Mucosa of rectum (tissue), 2 donors: Measurements from ENCODE around the gene COL6A1.

Experiments used
- H3K27ac ChIP-seq, 2 donors: one replicate each; pipeline ENCODE4 v1.7.0; 2013; ENCODE audit warnings: inconsistent platforms in 2 of 2, low read depth in 2 of 2, low read length in 2 of 2
- H3K27me3 ChIP-seq, 2 donors: one replicate each; pipeline ENCODE4 v1.7.0; 2013; ENCODE audit warnings: low read length in 2 of 2; ENCODE audit not compliant: control insufficient read depth in 2 of 2, insufficient read depth in 2 of 2
- H3K36me3 ChIP-seq, 2 donors: one replicate each; pipeline ENCODE4 v1.7.0; 2013; ENCODE audit warnings: low read length in 2 of 2; ENCODE audit not compliant: control insufficient read depth in 2 of 2, insufficient read depth in 2 of 2
- H3K4me1 ChIP-seq, 2 donors: one replicate each; pipeline ENCODE4 v1.7.0; 2013; ENCODE audit warnings: low read length in 2 of 2, mild to moderate bottlenecking in 1 of 2; ENCODE audit not compliant: control insufficient read depth in 2 of 2, insufficient read depth in 2 of 2
- H3K4me3 ChIP-seq, 2 donors: one replicate each; pipeline ENCODE4 v1.7.0; 2013; ENCODE audit warnings: low read length in 2 of 2
- H3K9ac ChIP-seq, 2 donors: one replicate each; pipeline ENCODE4 v1.7.0; 2013; ENCODE audit warnings: low read length in 2 of 2, low read depth in 1 of 2, mild to moderate bottlenecking in 1 of 2
- H3K9me3 ChIP-seq, 2 donors: one replicate each; pipeline ENCODE4 v1.7.0; 2013; ENCODE audit warnings: low read length in 2 of 2; ENCODE audit not compliant: control insufficient read depth in 2 of 2
- donor health status: healthy.
- donor health status: Normal muscosa, but diverticular disease.

Gene COL6A1

GRCh38 chr21:45989355-45990048 is 7.9 kb downstream of the COL6A1 start:
- Histone ChIP-seq H3K27me3 (no peaks in the 10 kb centered on the region), H3K9me3 (no peaks in the 10 kb centered on the region), H3K36me3 (no peaks in the 10 kb centered on the region), H3K9ac (no peak overlapping the region), H3K27ac (no peak overlapping the region), H3K4me1 (peaks cover 0 to 2% of the 10 kb centered on the region in 2 donors), H3K4me3 (no peak overlapping the region)

- Histone ChIP-seq H3K36me3 (no peaks in the 10 kb centered on the region), H3K9me3 (no peaks in the 10 kb centered on the region), H3K27me3 (no peaks in the 10 kb centered on the region), H3K4me3 (no peak overlapping the region), H3K27ac (no peak overlapping the region), H3K9ac (no peak overlapping the region), H3K4me1 (peaks cover 0 to 2% of the 10 kb centered on the region in 2 donors)
Observed at GRCh38 chr21:45990049-45990711, 8.6 kb downstream of the COL6A1 start.

- Histone ChIP-seq H3K27ac (no peak overlapping the region), H3K9me3 (no peaks in the 10 kb centered on the region), H3K4me1 (peaks cover 0 to 2% of the 10 kb centered on the region in 2 donors), H3K36me3 (no peaks in the 10 kb centered on the region), H3K4me3 (no peak overlapping the region), H3K9ac (no peak overlapping the region), H3K27me3 (no peaks in the 10 kb centered on the region)
Observed at GRCh38 chr21:45990741-45991605, 9.4 kb downstream of the COL6A1 start.

GRCh38 chr21:45991606-45992300 is 10.2 kb downstream of the COL6A1 start:
- Histone ChIP-seq H3K27ac (no peak overlapping the region), H3K27me3 (no peaks in the 10 kb centered on the region), H3K9ac (no peak overlapping the region), H3K4me1 (peaks cover 0 to 2% of the 10 kb centered on the region in 2 donors), H3K36me3 (no peaks in the 10 kb centered on the region), H3K9me3 (no peaks in the 10 kb centered on the region), H3K4me3 (no peak overlapping the region)

- Histone ChIP-seq H3K27ac (no peak overlapping the region), H3K36me3 (no peaks in the 10 kb centered on the region)
Observed at GRCh38 chr21:45992301-45993209, 11.0 kb downstream of the COL6A1 start.

GRCh38 chr21:45993210-45994085 is 11.9 kb downstream of the COL6A1 start:
- no peaks in the 10 kb centered on the region for H3K27me3 ChIP-seq
- H3K4me1 ChIP-seq, result no peaks in the 10 kb centered on the region
- no peak overlapping the region for H3K9ac ChIP-seq
- H3K9me3 ChIP-seq, result no peaks in the 10 kb centered on the region
- no peak overlapping the region for H3K4me3 ChIP-seq
- peak overlapping the region in 1 of 2 donors; percentile 1 for H3K27ac ChIP-seq
- H3K36me3 ChIP-seq, result no peaks in the 10 kb centered on the region

More at GRCh38 chr21:45992301-45993209, 11.0 kb downstream of the COL6A1 start:
- Histone ChIP-seq H3K4me1 (no peaks in the 10 kb centered on the region), H3K9me3 (no peaks in the 10 kb centered on the region), H3K4me3 (no peak overlapping the region), H3K9ac (no peak overlapping the region), H3K27me3 (no peaks in the 10 kb centered on the region)

- Histone ChIP-seq H3K36me3 (no peaks in the 10 kb centered on the region), H3K4me1 (no peaks in the 10 kb centered on the region), H3K9ac (no peak overlapping the region), H3K9me3 (no peaks in the 10 kb centered on the region), H3K27me3 (no peaks in the 10 kb centered on the region), H3K4me3 (no peak overlapping the region), H3K27ac (no peak overlapping the region)
Observed at GRCh38 chr21:45994086-45994661, 12.6 kb downstream of the COL6A1 start.

- no peaks in the 10 kb centered on the region for H3K27me3 ChIP-seq
- H3K4me3 ChIP-seq, result no peak overlapping the region
- H3K9me3 ChIP-seq, result no peaks in the 10 kb centered on the region
- no peaks in the 10 kb centered on the region for H3K36me3 ChIP-seq
- no peaks in the 10 kb centered on the region for H3K4me1 ChIP-seq
- peak overlapping the region in 1 of 2 donors; percentile 32 for H3K27ac ChIP-seq
- no peak overlapping the region for H3K9ac ChIP-seq
Observed at GRCh38 chr21:45994759-45995685, 13.5 kb downstream of the COL6A1 start.
